Adrenal gland (tissue), 5 donors: ENCODE measurements around the gene ARHGAP40.

Experiments
- POLR2A ChIP-seq, 2 donors: fragments of 450-650 bp; IDR thresholded peaks; one replicate each; pipeline ENCODE4 v1.6.1; 2017; ENCODE audit warnings: antibody characterized with exemption in 2 of 2, mild to moderate bottlenecking in 2 of 2, moderate library complexity in 1 of 2
- TF ChIP-seq, protein P1 (sequence below), 6 experiments: fragments of 450-650 bp in 4 of 6; fragments of 200-600 bp in 2 of 6; sonication (generic) in 1 of 6; IDR thresholded peaks; 1 replicate in 5 of 6; 2 replicates in 1 of 6; pipeline versions ENCODE4 v1.5.1 to v1.8.0; 2016 to 2021; ENCODE audit warnings: antibody characterized with exemption in 6 of 6, mild to moderate bottlenecking in 2 of 6, moderate library complexity in 1 of 6
- donor health status: DM: no; HTN: no; CAD: no.

DNA sequence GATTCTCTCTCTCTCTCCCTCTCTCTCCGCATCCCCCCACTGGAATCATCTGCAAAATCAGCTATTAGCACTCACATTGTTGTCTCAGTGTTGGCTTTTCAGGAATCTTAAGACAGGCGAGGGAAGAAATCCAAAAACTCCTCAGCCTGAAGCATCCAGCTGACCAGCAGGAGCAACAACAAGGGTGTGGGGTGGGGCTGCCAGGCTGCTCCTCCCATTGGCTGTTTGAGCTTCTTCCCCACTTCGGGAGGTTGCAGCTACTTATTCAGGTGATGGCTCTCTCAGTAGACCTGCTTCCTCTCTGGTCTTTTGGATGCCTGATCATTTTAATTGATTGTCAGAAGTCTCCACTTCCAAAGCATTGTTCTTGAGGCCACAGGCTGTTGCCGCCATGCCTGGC, 98.5 kb downstream of the ARHGAP40 start:
- TF ChIP-seq, protein P1, sequence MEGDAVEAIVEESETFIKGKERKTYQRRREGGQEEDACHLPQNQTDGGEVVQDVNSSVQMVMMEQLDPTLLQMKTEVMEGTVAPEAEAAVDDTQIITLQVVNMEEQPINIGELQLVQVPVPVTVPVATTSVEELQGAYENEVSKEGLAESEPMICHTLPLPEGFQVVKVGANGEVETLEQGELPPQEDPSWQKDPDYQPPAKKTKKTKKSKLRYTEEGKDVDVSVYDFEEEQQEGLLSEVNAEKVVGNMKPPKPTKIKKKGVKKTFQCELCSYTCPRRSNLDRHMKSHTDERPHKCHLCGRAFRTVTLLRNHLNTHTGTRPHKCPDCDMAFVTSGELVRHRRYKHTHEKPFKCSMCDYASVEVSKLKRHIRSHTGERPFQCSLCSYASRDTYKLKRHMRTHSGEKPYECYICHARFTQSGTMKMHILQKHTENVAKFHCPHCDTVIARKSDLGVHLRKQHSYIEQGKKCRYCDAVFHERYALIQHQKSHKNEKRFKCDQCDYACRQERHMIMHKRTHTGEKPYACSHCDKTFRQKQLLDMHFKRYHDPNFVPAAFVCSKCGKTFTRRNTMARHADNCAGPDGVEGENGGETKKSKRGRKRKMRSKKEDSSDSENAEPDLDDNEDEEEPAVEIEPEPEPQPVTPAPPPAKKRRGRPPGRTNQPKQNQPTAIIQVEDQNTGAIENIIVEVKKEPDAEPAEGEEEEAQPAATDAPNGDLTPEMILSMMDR (IDR thresholded peaks at IDR 0.05) = no peak
- TF ChIP-seq POLR2A (IDR thresholded peaks at IDR 0.05) = no peak
